SHP77 treated with DMSO at 0.1 percent for 48 hours (cell line): Measurements from ENCODE around the gene TWNK.
A peak's percentile ranks its signal among the peaks of the same experiment; 100 is the strongest.

Experiments used
- DNase-seq: peaks from one replicate; lab custom pipeline; 2025; lab: John Stamatoyannopoulos, UW

TWNK gene

GRCh38 chr10:100997360-100998182 lies 10.2 kb downstream of the TWNK start:
- DNase-seq, result no peak

- DNase-seq, result peak; percentile 77
These were observed 11.0 kb downstream of the TWNK start for GRCh38 chr10:100998183-100998990.

DNA sequence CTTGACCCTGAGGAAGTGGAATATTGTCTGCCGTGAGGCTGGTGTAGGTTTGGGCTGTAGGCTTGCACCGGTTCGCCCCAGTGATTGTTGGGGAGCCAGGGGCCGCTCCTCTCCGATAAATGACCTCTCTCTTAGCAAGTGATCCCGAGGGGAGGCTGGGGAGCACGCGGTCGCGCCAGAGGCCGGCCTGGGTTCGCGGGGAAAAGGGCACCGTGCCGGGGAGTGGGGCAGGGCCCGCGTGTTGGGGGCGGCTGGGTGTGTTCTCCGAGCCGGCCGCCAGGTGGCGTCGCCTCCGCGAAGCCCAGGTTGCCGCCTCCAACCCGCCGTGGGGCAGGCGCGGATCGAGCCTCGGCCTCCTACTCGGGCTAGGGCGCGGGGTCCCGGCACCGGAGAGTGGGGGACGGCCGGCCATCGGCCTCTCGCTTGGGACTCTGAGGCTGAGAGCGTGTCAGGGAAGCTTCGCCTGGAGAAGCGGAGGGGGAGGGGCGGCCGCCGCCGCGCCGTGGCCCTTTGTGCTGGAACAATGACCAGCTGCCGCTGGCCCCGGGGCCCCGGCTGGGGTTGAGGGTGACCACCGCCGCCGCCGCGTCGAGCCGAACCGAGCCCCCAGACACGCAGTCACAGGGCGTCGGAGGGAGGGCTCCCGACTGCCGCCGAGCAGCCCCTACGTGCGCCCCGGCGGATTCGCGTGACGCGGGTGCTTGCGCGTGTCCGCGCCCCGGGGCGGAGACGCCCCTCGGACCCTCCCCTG lies 11.8 kb downstream of the TWNK start:
- no peak for DNase-seq

DNA sequence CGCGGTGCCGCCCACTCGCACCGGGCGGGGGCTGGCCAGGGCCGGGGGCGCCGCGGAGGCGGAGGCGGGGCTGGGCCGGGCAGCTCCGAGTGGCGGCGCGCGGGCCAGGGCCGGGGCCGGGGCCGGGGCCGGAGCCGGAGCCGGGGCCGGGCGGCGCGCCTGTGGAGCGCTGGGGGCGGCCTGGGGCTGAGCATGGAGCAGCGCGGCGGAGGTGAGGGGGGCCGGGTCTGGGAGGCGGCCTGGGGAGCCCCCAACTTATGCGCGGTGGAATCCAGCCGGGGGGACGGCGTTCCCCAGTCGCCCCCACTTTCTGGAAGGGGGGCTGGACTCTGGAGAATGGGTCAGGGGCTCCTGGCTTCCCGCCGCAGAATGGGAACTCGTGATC lies 12.4 kb downstream of the TWNK start, which contains the start of gene LZTS2:
Gene LZTS2 (plus strand): TSS at position 67 of the 385 bp plus-strand sequence. CDS start 2,731 bp downstream, outside the sequence.
- DNase-seq, result no peak

- no peak for DNase-seq
These were observed 13.0 kb downstream of the TWNK start for GRCh38 chr10:101000127-101000914.

GRCh38 chr10:101000915-101001658 lies 13.7 kb downstream of the TWNK start:
- DNase-seq, result no peak

DNA sequence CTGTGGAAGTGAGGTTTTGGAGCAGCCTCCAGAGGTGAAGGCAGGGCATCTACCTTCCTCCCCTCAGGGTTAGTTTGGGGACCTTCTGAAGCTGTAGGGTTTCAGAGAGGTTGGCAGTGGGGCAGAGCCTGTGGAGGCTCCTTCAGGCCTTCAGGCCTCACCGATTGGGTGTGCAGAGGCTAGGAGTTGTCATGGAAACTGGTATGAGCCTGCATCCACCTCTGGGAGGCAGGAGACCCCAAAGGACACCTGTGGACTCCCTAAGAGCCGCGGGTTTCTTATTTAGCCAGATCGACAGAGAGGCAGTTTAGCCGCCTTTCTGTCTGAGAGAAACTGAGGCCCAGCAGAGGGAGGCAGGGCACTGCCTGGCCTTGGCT lies 14.3 kb downstream of the TWNK start:
- DNase-seq, result no peak

DNA sequence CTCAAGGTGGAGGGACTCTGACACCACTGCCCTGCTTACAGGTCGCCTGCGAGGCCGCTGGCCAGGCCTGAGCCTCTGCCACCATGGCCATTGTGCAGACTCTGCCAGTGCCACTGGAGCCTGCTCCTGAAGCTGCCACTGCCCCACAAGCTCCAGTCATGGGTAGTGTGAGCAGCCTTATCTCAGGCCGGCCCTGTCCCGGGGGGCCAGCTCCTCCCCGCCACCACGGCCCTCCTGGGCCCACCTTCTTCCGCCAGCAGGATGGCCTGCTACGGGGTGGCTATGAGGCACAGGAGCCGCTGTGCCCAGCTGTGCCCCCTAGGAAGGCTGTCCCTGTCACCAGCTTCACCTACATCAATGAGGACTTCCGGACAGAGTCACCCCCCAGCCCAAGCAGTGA lies 15.1 kb downstream of the TWNK start:
- no peak for DNase-seq

GRCh38 chr10:101003639-101004206 lies 16.4 kb downstream of the TWNK start:
- no peak for DNase-seq

DNA sequence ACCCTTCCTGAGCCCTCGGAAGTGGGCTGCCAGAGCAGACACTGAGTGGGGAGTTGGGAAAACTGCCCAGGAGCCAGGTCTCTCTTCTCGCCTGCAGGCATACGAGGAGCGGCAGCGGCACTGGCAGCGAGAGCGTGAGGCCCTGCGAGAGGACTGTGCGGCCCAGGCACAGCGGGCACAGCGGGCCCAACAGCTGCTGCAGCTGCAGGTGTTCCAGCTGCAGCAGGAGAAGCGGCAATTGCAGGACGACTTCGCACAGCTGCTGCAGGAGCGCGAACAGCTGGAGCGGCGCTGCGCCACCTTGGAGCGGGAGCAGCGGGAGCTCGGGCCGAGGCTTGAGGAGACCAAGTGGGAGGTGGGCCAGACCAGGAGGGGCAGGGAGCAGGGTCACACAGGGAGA lies 18.0 kb downstream of the TWNK start:
- no peak for DNase-seq

DNA sequence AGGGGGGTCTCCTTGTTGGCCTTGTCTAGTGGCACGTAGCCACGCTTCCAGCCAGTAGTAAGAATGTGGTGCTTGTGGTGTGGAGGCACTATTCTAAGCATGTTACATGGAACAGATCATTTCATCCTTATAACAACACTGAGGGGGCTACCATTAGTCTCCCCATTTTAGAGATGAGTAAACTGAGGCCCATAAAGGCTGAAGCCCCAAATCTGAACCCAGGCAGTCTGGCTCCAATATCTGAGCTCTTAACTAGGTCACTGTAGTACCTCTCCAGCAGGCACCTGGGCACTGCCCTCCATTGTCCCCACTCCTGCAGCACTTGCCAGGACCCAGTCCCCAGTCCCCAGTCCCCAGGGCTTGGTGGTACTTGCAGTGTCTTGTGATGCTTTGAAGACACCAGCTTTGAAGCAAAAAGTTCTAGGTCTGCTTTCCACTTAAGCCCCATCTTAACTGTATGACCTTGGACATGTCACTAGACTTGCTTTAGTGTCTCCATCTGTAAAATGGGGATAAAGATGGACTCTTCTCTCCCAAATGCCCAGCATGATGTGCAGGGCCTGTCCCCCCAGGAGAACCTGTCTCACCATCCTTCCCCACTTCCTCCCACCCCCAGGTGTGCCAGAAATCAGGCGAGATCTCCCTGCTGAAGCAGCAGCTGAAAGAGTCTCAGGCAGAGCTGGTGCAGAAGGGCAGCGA lies 18.7 kb downstream of the TWNK start:
- no peak for DNase-seq

GRCh38 chr10:101006593-101007098 lies 19.3 kb downstream of the TWNK start:
- peak; percentile 60 for DNase-seq

DNA sequence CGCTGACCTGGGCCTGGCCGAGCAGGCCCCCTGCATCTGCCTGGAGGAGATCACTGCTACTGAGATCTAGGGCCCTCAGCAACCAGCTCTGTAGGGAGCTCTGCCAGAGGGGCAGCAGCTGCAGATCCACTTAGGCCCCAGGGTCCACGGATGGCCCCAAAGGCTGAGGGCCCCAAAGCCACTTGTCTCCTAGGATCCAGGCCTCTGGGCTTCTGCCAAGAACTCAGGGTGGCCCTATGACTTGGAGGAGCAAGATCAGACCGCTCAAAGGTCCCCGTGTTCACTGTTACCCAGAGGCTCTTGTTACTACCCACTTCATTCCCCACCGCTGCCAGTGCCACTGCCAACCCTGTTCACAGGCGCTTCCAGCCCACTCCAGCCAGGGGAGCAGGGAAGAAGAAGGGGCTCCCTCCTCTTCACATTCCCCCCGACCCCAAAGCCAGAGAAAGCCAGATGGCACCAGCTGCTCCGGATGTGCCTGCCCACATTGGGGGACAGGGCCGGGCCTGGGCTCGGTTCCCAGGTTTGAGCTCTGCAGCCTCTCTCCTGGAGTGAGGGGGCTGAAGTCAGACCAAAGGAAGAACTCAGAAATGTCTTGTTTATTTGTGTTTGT lies 19.9 kb downstream of the TWNK start:
- DNase-seq, result no peak

- no peak for DNase-seq
These were observed 20.8 kb downstream of the TWNK start for GRCh38 chr10:101007915-101008822.

- DNase-seq, result no peak
These were observed 21.6 kb downstream of the TWNK start for GRCh38 chr10:101008823-101009423.

DNA sequence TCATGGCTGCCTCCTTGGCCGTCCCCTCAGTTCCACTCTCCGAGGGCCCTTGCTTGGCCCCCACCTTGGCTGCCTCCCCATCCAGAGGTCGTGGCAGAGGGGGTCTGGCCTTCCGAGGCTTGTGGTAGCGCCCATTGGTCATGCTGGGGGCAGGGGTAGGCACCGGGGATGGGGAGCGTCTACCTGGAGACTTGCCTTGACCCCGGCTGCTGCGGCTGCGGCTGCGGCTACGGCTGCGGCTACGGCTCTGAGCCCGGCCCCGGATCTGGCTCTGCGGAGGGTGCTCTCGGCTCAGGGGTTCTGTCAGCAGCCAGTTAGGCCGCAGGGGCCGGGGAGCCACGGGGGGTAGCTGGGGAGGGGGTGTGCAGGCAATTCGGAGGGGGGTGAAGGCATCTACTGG lies 23.0 kb downstream of the TWNK start:
- DNase-seq, result no peak

GRCh38 chr10:101011517-101012423 lies 24.4 kb downstream of the TWNK start:
- no peak for DNase-seq
